Nephron progenitor cell (in vitro differentiated cells): ENCODE results near the gene PKP4.

ENCODE experiments used
- DNase-seq: peaks from one replicate; pipeline ENCODE4 v3.0.0; 2021
- H3K27ac Mint-ChIP-seq: 2 replicates; pipeline ENCODE4 v1.8.0; 2021; ENCODE audit warnings: mild to moderate bottlenecking, moderate library complexity, mixed read lengths
- H3K27me3 Mint-ChIP-seq: 2 replicates; pipeline ENCODE4 v1.8.0; 2021; ENCODE audit warnings: mild to moderate bottlenecking, low read depth, mixed read lengths; ENCODE audit not compliant: poor library complexity
- H3K36me3 Mint-ChIP-seq: 2 replicates; pipeline ENCODE4 v1.8.0; 2021; ENCODE audit warnings: low read depth, mixed read lengths
- H3K4me1 Mint-ChIP-seq: 2 replicates; pipeline ENCODE4 v1.8.0; 2021; ENCODE audit warnings: mixed read lengths
- H3K4me3 Mint-ChIP-seq: 2 replicates; pipeline ENCODE4 v1.8.0; 2021; ENCODE audit warnings: mild to moderate bottlenecking, moderate library complexity, mixed read lengths
- H3K9me3 Mint-ChIP-seq: 2 replicates; pipeline ENCODE4 v1.8.0; 2021; ENCODE audit warnings: mild to moderate bottlenecking, moderate library complexity, mixed read lengths
- TF ChIP-seq, protein P1 (sequence below): fragments of 200-600 bp; sonication (generic); IDR thresholded peaks from 2 replicates; pipeline ENCODE4 v1.5.0; 2021; ENCODE audit warnings: antibody characterized with exemption

The PKP4 gene

DNA sequence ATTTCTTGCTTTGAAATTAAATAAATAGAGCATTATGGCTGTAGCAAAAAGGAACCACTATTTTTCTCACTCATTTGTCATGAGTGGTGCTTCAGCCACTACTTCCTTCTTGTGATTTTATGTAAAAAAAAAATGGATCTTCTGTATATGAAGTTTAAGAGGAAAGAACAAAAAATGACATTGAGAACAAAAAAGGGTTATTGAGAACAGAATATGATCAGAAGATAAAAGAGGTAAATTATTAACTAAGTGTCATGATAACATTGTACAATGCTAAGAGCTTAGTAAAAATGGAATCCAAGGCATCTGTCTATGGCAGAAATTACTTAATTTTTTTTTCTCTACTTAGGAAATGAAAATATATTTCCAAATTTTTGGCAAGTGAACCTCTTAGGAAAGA is 103.5 kb downstream of the PKP4 start:
- Mint-ChIP-seq H3K27me3 (no peaks in the 10 kb centered on the region), H3K4me1 (peaks cover 7% of the 10 kb centered on the region), H3K27ac (peak overlapping the region; percentile 29), H3K36me3 (peaks cover 7% of the 10 kb centered on the region), H3K9me3 (no peaks in the 10 kb centered on the region), H3K4me3 (no peak overlapping the region)
- no peak for DNase-seq
- TF ChIP-seq, protein P1, sequence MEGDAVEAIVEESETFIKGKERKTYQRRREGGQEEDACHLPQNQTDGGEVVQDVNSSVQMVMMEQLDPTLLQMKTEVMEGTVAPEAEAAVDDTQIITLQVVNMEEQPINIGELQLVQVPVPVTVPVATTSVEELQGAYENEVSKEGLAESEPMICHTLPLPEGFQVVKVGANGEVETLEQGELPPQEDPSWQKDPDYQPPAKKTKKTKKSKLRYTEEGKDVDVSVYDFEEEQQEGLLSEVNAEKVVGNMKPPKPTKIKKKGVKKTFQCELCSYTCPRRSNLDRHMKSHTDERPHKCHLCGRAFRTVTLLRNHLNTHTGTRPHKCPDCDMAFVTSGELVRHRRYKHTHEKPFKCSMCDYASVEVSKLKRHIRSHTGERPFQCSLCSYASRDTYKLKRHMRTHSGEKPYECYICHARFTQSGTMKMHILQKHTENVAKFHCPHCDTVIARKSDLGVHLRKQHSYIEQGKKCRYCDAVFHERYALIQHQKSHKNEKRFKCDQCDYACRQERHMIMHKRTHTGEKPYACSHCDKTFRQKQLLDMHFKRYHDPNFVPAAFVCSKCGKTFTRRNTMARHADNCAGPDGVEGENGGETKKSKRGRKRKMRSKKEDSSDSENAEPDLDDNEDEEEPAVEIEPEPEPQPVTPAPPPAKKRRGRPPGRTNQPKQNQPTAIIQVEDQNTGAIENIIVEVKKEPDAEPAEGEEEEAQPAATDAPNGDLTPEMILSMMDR = no peak

- DNase-seq = no peak
- H3K27me3 Mint-ChIP-seq = no peaks in the 10 kb centered on the region
- H3K36me3 Mint-ChIP-seq = peaks cover 7% of the 10 kb centered on the region
- no peak overlapping the region for H3K27ac Mint-ChIP-seq
- no peaks in the 10 kb centered on the region for H3K9me3 Mint-ChIP-seq
- no peak overlapping the region for H3K4me3 Mint-ChIP-seq
- TF ChIP-seq, protein P1 = no peak
- peaks cover 7% of the 10 kb centered on the region for H3K4me1 Mint-ChIP-seq
Measured at GRCh38 chr2:158561054-158561453, 104.3 kb downstream of the PKP4 start.

DNA sequence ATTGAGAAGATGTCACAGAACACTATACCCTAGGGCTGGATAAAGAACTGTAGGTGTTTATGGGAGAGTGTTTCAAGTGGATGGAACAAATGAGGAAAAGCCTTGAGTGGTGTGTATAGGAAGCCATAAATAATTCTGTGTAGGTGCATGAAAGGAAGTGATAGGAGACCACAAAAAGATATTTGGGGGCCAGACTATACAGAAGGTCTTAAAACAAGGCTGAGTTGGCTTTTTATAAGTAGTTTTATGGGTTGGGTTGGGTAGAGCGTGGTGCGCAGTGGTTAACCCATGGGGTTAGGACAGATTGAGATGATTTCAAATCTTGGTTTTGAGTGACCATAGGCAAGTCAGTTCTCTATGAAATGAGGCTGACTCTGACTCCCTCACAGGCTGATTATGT is 110.5 kb downstream of the PKP4 start:
- H3K36me3 Mint-ChIP-seq = peaks cover 33% of the 10 kb centered on the region
- no peak overlapping the region for H3K27ac Mint-ChIP-seq
- H3K4me1 Mint-ChIP-seq = no peaks in the 10 kb centered on the region
- no peak overlapping the region for H3K4me3 Mint-ChIP-seq
- TF ChIP-seq, protein P1 = no peak
- no peak for DNase-seq
- H3K27me3 Mint-ChIP-seq = no peaks in the 10 kb centered on the region
- peaks cover 9% of the 10 kb centered on the region for H3K9me3 Mint-ChIP-seq

DNA sequence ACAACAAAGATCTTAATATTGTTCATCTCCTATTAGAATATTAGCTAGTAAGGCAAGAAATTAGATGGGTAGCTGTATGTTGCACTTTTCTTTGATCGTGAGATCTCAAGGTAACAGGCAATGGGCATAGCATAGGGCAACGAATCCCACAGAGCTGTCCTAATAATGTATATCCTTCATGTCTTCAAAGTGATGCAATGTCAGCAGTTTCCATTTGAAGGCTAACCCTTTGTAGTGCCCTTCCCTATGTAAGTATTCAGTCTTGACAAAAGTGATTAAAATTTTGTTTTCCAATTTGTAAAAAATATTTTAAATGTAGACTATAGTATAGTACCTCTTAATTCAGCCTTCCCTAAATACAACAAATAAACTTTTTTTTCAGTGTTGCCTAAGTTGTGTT is 112.5 kb downstream of the PKP4 start:
- H3K4me1 Mint-ChIP-seq = no peaks in the 10 kb centered on the region
- TF ChIP-seq, protein P1 = no peak
- H3K4me3 Mint-ChIP-seq = no peak overlapping the region
- peaks cover 40% of the 10 kb centered on the region for H3K36me3 Mint-ChIP-seq
- no peaks in the 10 kb centered on the region for H3K27me3 Mint-ChIP-seq
- H3K9me3 Mint-ChIP-seq = peaks cover 9% of the 10 kb centered on the region
- H3K27ac Mint-ChIP-seq = no peak overlapping the region
- no peak for DNase-seq

- Mint-ChIP-seq H3K36me3 (peaks cover 40% of the 10 kb centered on the region), H3K27me3 (no peaks in the 10 kb centered on the region), H3K27ac (no peak overlapping the region), H3K4me1 (no peaks in the 10 kb centered on the region), H3K4me3 (no peak overlapping the region), H3K9me3 (peaks cover 9% of the 10 kb centered on the region)
- TF ChIP-seq, protein P1 = no peak
- no peak for DNase-seq
Measured at GRCh38 chr2:158570869-158571268, 114.1 kb downstream of the PKP4 start.

GRCh38 chr2:158573739-158574138 is 117.0 kb downstream of the PKP4 start:
- Mint-ChIP-seq H3K9me3 (peaks cover 9% of the 10 kb centered on the region), H3K27ac (peak overlapping the region; percentile 3), H3K27me3 (no peaks in the 10 kb centered on the region), H3K4me3 (no peak overlapping the region), H3K36me3 (peaks cover 25% of the 10 kb centered on the region), H3K4me1 (no peaks in the 10 kb centered on the region)
- DNase-seq = no peak
- TF ChIP-seq, protein P1 = no peak
